Right atrium auricular region (tissue), 2 donors: ENCODE data around the gene FRMD3. TPM values are rescaled to one million over a fixed set of nuclear protein-coding genes. Genes with fewer than 3 reads are reported as not detected.

ENCODE experiments used
- DNase-seq: peaks from one replicate; pipeline ENCODE4 v3.0.0-alpha.2; 2019; ENCODE audit warnings: low spot score
- H3K27ac ChIP-seq, 2 donors: fragments of 200-600 bp; sonication (generic); 1 replicate in 1 of 2; 2 replicates in 1 of 2; pipeline ENCODE4 v1.5.1; 2016 to 2019
- H3K27me3 ChIP-seq, 2 donors: fragments of 200-600 bp; sonication (generic); one replicate each; pipeline versions ENCODE4 v1.5.1 to v1.6.0; 2017 to 2019
- H3K36me3 ChIP-seq: fragments of 200-600 bp; sonication (generic); one replicate; pipeline ENCODE4 v1.5.1; 2016
- H3K4me1 ChIP-seq, 2 donors: fragments of 200-600 bp; sonication (generic); one replicate each; pipeline versions ENCODE4 v1.5.1 to v1.6.0; 2017 to 2019
- H3K4me3 ChIP-seq, 2 donors: fragments of 200-600 bp; sonication (generic); 1 replicate in 1 of 2; 2 replicates in 1 of 2; pipeline ENCODE4 v1.5.1; 2017 to 2019; ENCODE audit warnings: mild to moderate bottlenecking in 1 of 2, moderate library complexity in 1 of 2
- H3K9me3 ChIP-seq, 2 donors: fragments of 200-600 bp; sonication (generic); one replicate each; pipeline ENCODE4 v1.5.1; 2019
- CTCF ChIP-seq, 2 donors: fragments of 200-600 bp; sonication (generic); IDR thresholded peaks; one replicate each; pipeline ENCODE4 v1.5.1; 2019; ENCODE audit warnings: antibody characterized with exemption in 2 of 2
- total RNA-seq, 2 donors: library from RNA; depleted of rRNA; stranded (reverse); fragments of >200 nt; gene quantifications; one replicate each; pipeline ENCODE4 v1.1.0, GENCODE V29; 2016

Gene FRMD3
- total RNA-seq, 2 donors from 2014 or later, result 31.4 to 77.5 TPM

GRCh38 chr9:83501565-83501964 is 36.6 kb downstream of the FRMD3 start:
- Histone ChIP-seq H3K4me1 (no peaks in the 10 kb centered on the region), H3K36me3 (no peaks in the 10 kb centered on the region), H3K27me3 (no peaks in the 10 kb centered on the region), H3K4me3 (no peak overlapping the region), H3K27ac (no peak overlapping the region), H3K9me3 (no peaks in the 10 kb centered on the region)
- TF ChIP-seq CTCF (IDR thresholded peaks at IDR 0.05), result no peak
- DNase-seq, result no peak

GRCh38 chr9:83497441-83497840 is 40.8 kb downstream of the FRMD3 start:
- no peak overlapping the region for H3K4me3 ChIP-seq
- no peaks in the 10 kb centered on the region for H3K36me3 ChIP-seq
- no peaks in the 10 kb centered on the region for H3K27me3 ChIP-seq
- no peak overlapping the region for H3K27ac ChIP-seq
- no peak for DNase-seq
- H3K9me3 ChIP-seq, result no peaks in the 10 kb centered on the region
- H3K4me1 ChIP-seq, result no peaks in the 10 kb centered on the region
- TF ChIP-seq CTCF (IDR thresholded peaks at IDR 0.05), result no peak

- Histone ChIP-seq H3K27ac (no peak overlapping the region), H3K4me1 (no peaks in the 10 kb centered on the region), H3K9me3 (no peaks in the 10 kb centered on the region), H3K36me3 (no peaks in the 10 kb centered on the region), H3K4me3 (no peak overlapping the region), H3K27me3 (no peaks in the 10 kb centered on the region)
- TF ChIP-seq CTCF (IDR thresholded peaks at IDR 0.05), result no peak
- no peak for DNase-seq
Observed at GRCh38 chr9:83491995-83492394, 46.2 kb downstream of the FRMD3 start.

GRCh38 chr9:83491413-83491812 is 46.8 kb downstream of the FRMD3 start:
- H3K27me3 ChIP-seq, result no peaks in the 10 kb centered on the region
- no peaks in the 10 kb centered on the region for H3K9me3 ChIP-seq
- no peaks in the 10 kb centered on the region for H3K4me1 ChIP-seq
- H3K27ac ChIP-seq, result no peak overlapping the region
- no peak overlapping the region for H3K4me3 ChIP-seq
- no peaks in the 10 kb centered on the region for H3K36me3 ChIP-seq
- DNase-seq, result no peak
- no peak for TF ChIP-seq CTCF (IDR thresholded peaks at IDR 0.05)

- no peak overlapping the region for H3K27ac ChIP-seq
- H3K9me3 ChIP-seq, result no peaks in the 10 kb centered on the region
- no peaks in the 10 kb centered on the region for H3K4me1 ChIP-seq
- TF ChIP-seq CTCF (IDR thresholded peaks at IDR 0.05), result no peak
- H3K4me3 ChIP-seq, result no peak overlapping the region
- no peaks in the 10 kb centered on the region for H3K27me3 ChIP-seq
- no peaks in the 10 kb centered on the region for H3K36me3 ChIP-seq
- no peak for DNase-seq
Observed at GRCh38 chr9:83489961-83490360, 48.2 kb downstream of the FRMD3 start.

- Histone ChIP-seq H3K9me3 (no peaks in the 10 kb centered on the region), H3K36me3 (no peaks in the 10 kb centered on the region), H3K27ac (no peak overlapping the region), H3K4me1 (no peaks in the 10 kb centered on the region), H3K27me3 (no peaks in the 10 kb centered on the region), H3K4me3 (no peak overlapping the region)
- DNase-seq, result no peak
- TF ChIP-seq CTCF (IDR thresholded peaks at IDR 0.05), result no peak
Observed at GRCh38 chr9:83484990-83485389, 53.2 kb downstream of the FRMD3 start.
